Large intestine (tissue), 3 donors: ENCODE measurements around the gene TRHDE. TPM values are rescaled to one million over a fixed set of nuclear protein-coding genes. Genes with fewer than 3 reads are reported as not detected.

Experiments
- DNase-seq, 2 donors: peaks; one replicate each; pipeline versions ENCODE4 v3.0.0 to v3.0.0-alpha.2; 2013
- H3K27ac ChIP-seq: one replicate; pipeline ENCODE4 v1.5.1; 2013; ENCODE audit warnings: low read length
- H3K27me3 ChIP-seq: 2 replicates; pipeline ENCODE4 v1.6.1; 2013; ENCODE audit warnings: low read length; ENCODE audit not compliant: control insufficient read depth, insufficient read depth
- H3K36me3 ChIP-seq: 2 replicates; pipeline ENCODE4 v1.6.1; 2013; ENCODE audit warnings: low read length; ENCODE audit not compliant: control insufficient read depth, insufficient read depth
- H3K4me1 ChIP-seq: one replicate; pipeline ENCODE4 v1.6.1; 2013; ENCODE audit warnings: low read length; ENCODE audit not compliant: control insufficient read depth, insufficient read depth
- H3K4me3 ChIP-seq: one replicate; pipeline ENCODE4 v1.5.1; 2013; ENCODE audit warnings: low read length
- H3K9me3 ChIP-seq: one replicate; pipeline ENCODE4 v1.6.1; 2013; ENCODE audit warnings: mild to moderate bottlenecking, low read depth, low read length, moderate library complexity; ENCODE audit not compliant: control insufficient read depth
- WGBS: methylation state at CpG from one replicate; pipeline ENCODE4 v1.1.5; 2013; ENCODE audit warnings: low lambda C conversion rate; ENCODE audit not compliant: insufficient coverage; 5-methylcytosine and 5-hydroxymethylcytosine counted together
- polyA plus RNA-seq: library from polyadenylated mRNA; unstranded; fragments of 120-200 nt; gene quantifications from one replicate; pipeline ENCODE4 v1.2.1, GENCODE V29; 2013

TRHDE gene
- polyA plus RNA-seq, 1 donor, result 14.2 TPM

- DNase-seq, result peak in 1 of 2 donors; percentile 7
- Histone ChIP-seq H3K36me3 (no peaks in the 10 kb centered on the region), H3K27ac (no peak overlapping the region), H3K9me3 (no peaks in the 10 kb centered on the region), H3K4me1 (no peaks in the 10 kb centered on the region), H3K4me3 (no peak overlapping the region), H3K27me3 (no peaks in the 10 kb centered on the region)
- WGBS, result no CpG with 5 or more reads among the region's 2 CpGs
These were observed 133.9 kb downstream of the TRHDE start for GRCh38 chr12:72406111-72406510.

- DNase-seq, result peak; percentile 86 to 94
These were observed 160.0 kb downstream of the TRHDE start for GRCh38 chr12:72432037-72432604.

GRCh38 chr12:72433298-72433697 lies 161.1 kb downstream of the TRHDE start:
- peak overlapping the region; percentile 76 for H3K27ac ChIP-seq
- H3K4me3 ChIP-seq, result peak overlapping the region; percentile 44
- peaks cover 10% of the 10 kb centered on the region for H3K4me1 ChIP-seq
- H3K36me3 ChIP-seq, result no peaks in the 10 kb centered on the region
- no peaks in the 10 kb centered on the region for H3K9me3 ChIP-seq
- DNase-seq, result peak in 1 of 2 donors; percentile 44
- WGBS, result no CpG with 5 or more reads among the region's 1 CpG
- H3K27me3 ChIP-seq, result no peaks in the 10 kb centered on the region

More at GRCh38 chr12:72432037-72432604, 160.0 kb downstream of the TRHDE start:
- H3K4me1 ChIP-seq, result peaks cover 10% of the 10 kb centered on the region
- no peaks in the 10 kb centered on the region for H3K9me3 ChIP-seq
- no CpG with 5 or more reads among the region's 7 CpGs for WGBS
- H3K27me3 ChIP-seq, result no peaks in the 10 kb centered on the region
- H3K4me3 ChIP-seq, result peak overlapping the region; percentile 44
- no peaks in the 10 kb centered on the region for H3K36me3 ChIP-seq
- H3K27ac ChIP-seq, result peak overlapping the region; percentile 76

- no peak overlapping the region for H3K27ac ChIP-seq
- H3K4me3 ChIP-seq, result no peak overlapping the region
- H3K4me1 ChIP-seq, result peaks cover 10% of the 10 kb centered on the region
- WGBS, result no CpG with 5 or more reads among the region's 1 CpG
- no peak for DNase-seq
- H3K27me3 ChIP-seq, result no peaks in the 10 kb centered on the region
- no peaks in the 10 kb centered on the region for H3K36me3 ChIP-seq
- peaks cover 4% of the 10 kb centered on the region for H3K9me3 ChIP-seq
These were observed 162.8 kb downstream of the TRHDE start for GRCh38 chr12:72434999-72435398.

GRCh38 chr12:72442217-72442616 lies 170.0 kb downstream of the TRHDE start:
- peaks cover 4% of the 10 kb centered on the region for H3K9me3 ChIP-seq
- H3K27ac ChIP-seq, result no peak overlapping the region
- no peak for DNase-seq
- WGBS, result 80% methylated on average over 1 of the region's 2 CpGs
- H3K4me1 ChIP-seq, result no peaks in the 10 kb centered on the region
- H3K4me3 ChIP-seq, result no peak overlapping the region
- H3K27me3 ChIP-seq, result no peaks in the 10 kb centered on the region
- H3K36me3 ChIP-seq, result no peaks in the 10 kb centered on the region

GRCh38 chr12:72444125-72444524 lies 172.0 kb downstream of the TRHDE start:
- no peaks in the 10 kb centered on the region for H3K4me1 ChIP-seq
- no peaks in the 10 kb centered on the region for H3K27me3 ChIP-seq
- no peak overlapping the region for H3K4me3 ChIP-seq
- no peak overlapping the region for H3K27ac ChIP-seq
- H3K9me3 ChIP-seq, result peaks cover 1% of the 10 kb centered on the region
- H3K36me3 ChIP-seq, result no peaks in the 10 kb centered on the region
- DNase-seq, result no peak

GRCh38 chr12:72444566-72444965 lies 172.4 kb downstream of the TRHDE start:
- no CpG with 5 or more reads among the region's 2 CpGs for WGBS
- H3K27ac ChIP-seq, result no peak overlapping the region
- no peaks in the 10 kb centered on the region for H3K4me1 ChIP-seq
- H3K4me3 ChIP-seq, result no peak overlapping the region
- no peaks in the 10 kb centered on the region for H3K36me3 ChIP-seq
- no peaks in the 10 kb centered on the region for H3K27me3 ChIP-seq
- no peak for DNase-seq
- no peaks in the 10 kb centered on the region for H3K9me3 ChIP-seq

- Histone ChIP-seq H3K27me3 (no peaks in the 10 kb centered on the region), H3K27ac (no peak overlapping the region)
These were observed 175.9 kb downstream of the TRHDE start for GRCh38 chr12:72448089-72448488.

GRCh38 chr12:72448805-72449204 lies 176.6 kb downstream of the TRHDE start:
- no peaks in the 10 kb centered on the region for H3K4me1 ChIP-seq
- no peaks in the 10 kb centered on the region for H3K36me3 ChIP-seq
- no peak overlapping the region for H3K4me3 ChIP-seq
- peaks cover 13% of the 10 kb centered on the region for H3K9me3 ChIP-seq
- no peak overlapping the region for H3K27ac ChIP-seq
- no CpG with 5 or more reads among the region's 2 CpGs for WGBS
- DNase-seq, result no peak
- no peaks in the 10 kb centered on the region for H3K27me3 ChIP-seq

More at GRCh38 chr12:72448089-72448488, 175.9 kb downstream of the TRHDE start:
- no peak for DNase-seq
- Histone ChIP-seq H3K36me3 (no peaks in the 10 kb centered on the region), H3K4me3 (no peak overlapping the region), H3K9me3 (peaks cover 7% of the 10 kb centered on the region), H3K4me1 (no peaks in the 10 kb centered on the region)
- no CpG with 5 or more reads among the region's 1 CpG for WGBS

GRCh38 chr12:72453066-72453465 lies 180.9 kb downstream of the TRHDE start:
- Histone ChIP-seq H3K27me3 (no peaks in the 10 kb centered on the region), H3K9me3 (peaks cover 15% of the 10 kb centered on the region), H3K4me3 (no peak overlapping the region), H3K27ac (no peak overlapping the region), H3K36me3 (no peaks in the 10 kb centered on the region), H3K4me1 (no peaks in the 10 kb centered on the region)
- peak; percentile 24 to 57 for DNase-seq

- Histone ChIP-seq H3K4me3 (no peak overlapping the region), H3K4me1 (no peaks in the 10 kb centered on the region), H3K36me3 (no peaks in the 10 kb centered on the region), H3K27ac (no peak overlapping the region), H3K27me3 (no peaks in the 10 kb centered on the region), H3K9me3 (peaks cover 15% of the 10 kb centered on the region)
- no peak for DNase-seq
- 100% methylated on average over 1 of the region's 2 CpGs for WGBS
These were observed 181.4 kb downstream of the TRHDE start for GRCh38 chr12:72453550-72453949.
